Thoracic aorta (tissue), 2 donors: Measurements from ENCODE around the gene TRIM44. TPM values are rescaled to one million over a fixed set of nuclear protein-coding genes. Genes with fewer than 3 reads are reported as not detected.
A peak's percentile ranks its signal among the peaks of the same experiment; 100 is the strongest.
"Not testable (repeated sequence)": the region's sequence is repeated elsewhere in the genome, so short reads cannot be mapped to it uniquely, and the experiment has no call there.

Experiments used
- ATAC-seq: fragments of 150-250 bp; one replicate; pipeline ENCODE4 v1.8.0; 2017; ENCODE audit warnings: low read depth; ENCODE audit not compliant: insufficient number of reproducible peaks, low FRiP score
- DNase-seq: peaks from one replicate; pipeline ENCODE4 v3.0.0-alpha.2; 2020; ENCODE audit warnings: low spot score
- H3K27ac ChIP-seq, 2 donors: fragments of 200-600 bp; sonication (generic); 1 replicate in 1 of 2; 2 replicates in 1 of 2; pipeline ENCODE4 v1.5.1; 2016; ENCODE audit warnings: mild to moderate bottlenecking in 2 of 2, moderate library complexity in 2 of 2
- H3K27me3 ChIP-seq: fragments of 200-600 bp; sonication (generic); replicated peaks from 2 replicates; pipeline ENCODE4 v1.6.0; 2016; ENCODE audit warnings: mild to moderate bottlenecking; ENCODE audit not compliant: insufficient read depth
- H3K36me3 ChIP-seq: fragments of 200-600 bp; sonication (generic); one replicate; pipeline ENCODE4 v1.5.1; 2016
- H3K4me1 ChIP-seq, 2 donors: fragments of 200-600 bp; sonication (generic); 1 replicate in 1 of 2; 2 replicates in 1 of 2; pipeline versions ENCODE4 v1.5.1 to v1.6.0; 2016; ENCODE audit warnings: low read depth in 2 of 2, mild to moderate bottlenecking in 1 of 2; ENCODE audit not compliant: control insufficient read depth in 1 of 2
- H3K4me3 ChIP-seq: fragments of 200-600 bp; sonication (generic); 2 replicates; pipeline ENCODE4 v1.5.1; 2016; ENCODE audit warnings: mild to moderate bottlenecking
- H3K9me3 ChIP-seq: fragments of 200-600 bp; sonication (generic); 2 replicates; pipeline ENCODE4 v1.5.1; 2016
- total RNA-seq, 2 donors: library from RNA; depleted of rRNA; stranded (reverse); fragments of >200 nt; gene quantifications; one replicate each; pipeline versions ENCODE4 v1.1.0 to v1.2.3, GENCODE V29; 2016
- TF ChIP-seq, protein P1 (sequence below): fragments of 200-600 bp; sonication (generic); IDR thresholded peaks from one replicate; pipeline ENCODE4 v1.5.1; 2019; ENCODE audit warnings: antibody characterized with exemption

TRIM44 gene
- total RNA-seq, 2 donors from 2014 or later: 26.0 to 26.8 TPM

DNA sequence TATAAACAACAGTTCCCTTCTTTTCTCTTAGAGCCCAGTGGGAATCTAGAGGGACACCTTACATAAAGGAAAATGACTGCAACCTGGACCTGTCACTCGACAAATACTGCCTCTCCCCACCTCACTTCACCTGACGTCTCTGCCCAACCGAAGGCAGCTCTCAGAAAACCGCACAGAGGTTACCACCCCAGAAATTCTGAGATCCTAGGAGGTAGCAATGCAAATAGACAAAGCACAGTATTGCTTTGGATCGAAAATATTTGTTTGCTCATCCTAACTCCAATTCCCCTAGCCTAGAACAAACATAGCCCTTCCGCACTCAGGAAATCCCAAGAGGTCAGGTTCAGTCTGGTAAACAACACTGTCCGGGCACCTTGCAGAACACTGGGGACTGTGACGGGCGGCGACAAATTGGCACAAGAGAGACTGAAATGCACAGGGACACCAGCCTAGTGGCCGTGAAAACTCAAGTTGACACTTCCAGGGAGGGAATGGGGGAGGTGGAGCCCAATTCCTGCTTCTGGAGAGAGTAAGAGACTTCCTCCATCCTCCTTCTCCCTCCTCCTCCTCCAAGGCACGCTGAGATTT is 420 bp upstream of the TRIM44 start:
- H3K9me3 ChIP-seq: peaks cover 12% of the 10 kb centered on the region
- H3K4me1 ChIP-seq: peaks cover 14 to 26% of the 10 kb centered on the region in 2 donors
- H3K27me3 ChIP-seq: no peaks in the 10 kb centered on the region
- ATAC-seq (no peak), DNase-seq (no peak)
- H3K4me3 ChIP-seq: peak overlapping the region; percentile 95
- TF ChIP-seq, protein P1, sequence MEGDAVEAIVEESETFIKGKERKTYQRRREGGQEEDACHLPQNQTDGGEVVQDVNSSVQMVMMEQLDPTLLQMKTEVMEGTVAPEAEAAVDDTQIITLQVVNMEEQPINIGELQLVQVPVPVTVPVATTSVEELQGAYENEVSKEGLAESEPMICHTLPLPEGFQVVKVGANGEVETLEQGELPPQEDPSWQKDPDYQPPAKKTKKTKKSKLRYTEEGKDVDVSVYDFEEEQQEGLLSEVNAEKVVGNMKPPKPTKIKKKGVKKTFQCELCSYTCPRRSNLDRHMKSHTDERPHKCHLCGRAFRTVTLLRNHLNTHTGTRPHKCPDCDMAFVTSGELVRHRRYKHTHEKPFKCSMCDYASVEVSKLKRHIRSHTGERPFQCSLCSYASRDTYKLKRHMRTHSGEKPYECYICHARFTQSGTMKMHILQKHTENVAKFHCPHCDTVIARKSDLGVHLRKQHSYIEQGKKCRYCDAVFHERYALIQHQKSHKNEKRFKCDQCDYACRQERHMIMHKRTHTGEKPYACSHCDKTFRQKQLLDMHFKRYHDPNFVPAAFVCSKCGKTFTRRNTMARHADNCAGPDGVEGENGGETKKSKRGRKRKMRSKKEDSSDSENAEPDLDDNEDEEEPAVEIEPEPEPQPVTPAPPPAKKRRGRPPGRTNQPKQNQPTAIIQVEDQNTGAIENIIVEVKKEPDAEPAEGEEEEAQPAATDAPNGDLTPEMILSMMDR: no peak
- H3K27ac ChIP-seq: peak overlapping the region; percentile 88 to 91
- no peaks in the 10 kb centered on the region for H3K36me3 ChIP-seq

DNA sequence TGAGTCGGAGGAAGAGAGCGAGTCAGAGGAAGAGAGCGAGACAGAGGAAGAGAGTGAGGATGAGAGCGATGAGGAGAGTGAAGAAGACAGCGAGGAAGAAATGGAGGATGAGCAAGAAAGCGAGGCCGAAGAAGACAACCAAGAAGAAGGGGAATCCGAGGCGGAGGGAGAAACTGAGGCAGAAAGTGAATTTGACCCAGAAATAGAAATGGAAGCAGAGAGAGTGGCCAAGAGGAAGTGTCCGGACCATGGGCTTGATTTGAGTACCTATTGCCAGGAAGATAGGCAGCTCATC is 780 bp downstream of the TRIM44 start:
- H3K4me1 ChIP-seq: peaks cover 14 to 26% of the 10 kb centered on the region in 2 donors
- H3K9me3 ChIP-seq: peaks cover 12% of the 10 kb centered on the region
- TF ChIP-seq, protein P1: no peak
- no peak for DNase-seq
- peak overlapping the region; percentile 88 to 91 for H3K27ac ChIP-seq
- no peak for ATAC-seq
- no peaks in the 10 kb centered on the region for H3K27me3 ChIP-seq
- peaks cover 2% of the 10 kb centered on the region for H3K36me3 ChIP-seq
- peak overlapping the region; percentile 95 for H3K4me3 ChIP-seq

- Histone ChIP-seq H3K4me3 (peak overlapping the region; percentile 30), H3K27me3 (no peaks in the 10 kb centered on the region), H3K27ac (no peak overlapping the region), H3K4me1 (peaks cover 14 to 26% of the 10 kb centered on the region in 2 donors), H3K9me3 (peaks cover 12% of the 10 kb centered on the region), H3K36me3 (peaks cover 3% of the 10 kb centered on the region)
- TF ChIP-seq, protein P1: no peak
- ATAC-seq: no peak
- no peak for DNase-seq
Measured at GRCh38 chr11:35664977-35665441, 2.4 kb downstream of the TRIM44 start.

GRCh38 chr11:35667257-35667656 is 4.7 kb downstream of the TRIM44 start:
- ATAC-seq: no peak
- Histone ChIP-seq H3K9me3 (peaks cover 12% of the 10 kb centered on the region), H3K27me3 (no peaks in the 10 kb centered on the region), H3K4me3 (no peak overlapping the region), H3K36me3 (peaks cover 3% of the 10 kb centered on the region), H3K4me1 (peaks cover 23 to 35% of the 10 kb centered on the region in 2 donors), H3K27ac (no peak overlapping the region)
- TF ChIP-seq, protein P1: no peak
- no peak for DNase-seq

- not testable (repeated sequence) for H3K4me3 ChIP-seq, H3K27ac ChIP-seq, ATAC-seq, H3K36me3 ChIP-seq, H3K27me3 ChIP-seq, DNase-seq
- Histone ChIP-seq H3K9me3 (peaks cover 12% of the 10 kb centered on the region), H3K4me1 (peaks cover 20 to 32% of the 10 kb centered on the region in 2 donors)
Measured at GRCh38 chr11:35668350-35668749, 5.8 kb downstream of the TRIM44 start.
